ENCODE measurements around the gene CD226. TPM values are rescaled to one million over a fixed set of nuclear protein-coding genes. Genes with fewer than 3 reads are reported as not detected.

The CD226 gene
- total RNA-seq, 1 donor from 2014 or later, result 5.8 TPM

- Histone ChIP-seq H3K9me3 (peaks cover 6% of the 10 kb centered on the region), H3K27ac (no peak overlapping the region), H3K4me3 (no peak overlapping the region), H3K36me3 (no peaks in the 10 kb centered on the region), H3K4me1 (no peaks in the 10 kb centered on the region), H3K27me3 (no peaks in the 10 kb centered on the region)
- DNase-seq (no peak), ATAC-seq (no peak)
- intact Hi-C loops (cut with DNase I), result no loop called here
- TF ChIP-seq CTCF (IDR thresholded peaks at IDR 0.05), result no peak
These were observed 40.2 kb upstream of the CD226 start for GRCh38 chr18:69987870-69988269.

GRCh38 chr18:69985239-69985638, 37.6 kb upstream of the CD226 start:
- H3K9me3 ChIP-seq, result peaks cover 6% of the 10 kb centered on the region
- H3K27me3 ChIP-seq, result no peaks in the 10 kb centered on the region
- peaks cover 2% of the 10 kb centered on the region for H3K4me1 ChIP-seq
- no peaks in the 10 kb centered on the region for H3K36me3 ChIP-seq
- intact Hi-C loops (cut with DNase I), result no loop called here
- DNase-seq (no peak), ATAC-seq (peak; percentile 12)
- H3K27ac ChIP-seq, result no peak overlapping the region
- TF ChIP-seq CTCF (IDR thresholded peaks at IDR 0.05), result no peak
- no peak overlapping the region for H3K4me3 ChIP-seq

GRCh38 chr18:69982417-69982816, 34.7 kb upstream of the CD226 start:
- no peak overlapping the region for H3K27ac ChIP-seq
- H3K9me3 ChIP-seq, result no peaks in the 10 kb centered on the region
- peaks cover 2% of the 10 kb centered on the region for H3K4me1 ChIP-seq
- no peak for TF ChIP-seq CTCF (IDR thresholded peaks at IDR 0.05)
- H3K27me3 ChIP-seq, result no peaks in the 10 kb centered on the region
- ATAC-seq, result no peak
- no peaks in the 10 kb centered on the region for H3K36me3 ChIP-seq
- no peak overlapping the region for H3K4me3 ChIP-seq
- DNase-seq, result no peak
- intact Hi-C loops (cut with DNase I), result no loop called here

- intact Hi-C loops (cut with DNase I), result no loop called here
- Histone ChIP-seq H3K36me3 (no peaks in the 10 kb centered on the region), H3K4me1 (peaks cover 2% of the 10 kb centered on the region), H3K9me3 (no peaks in the 10 kb centered on the region), H3K4me3 (no peak overlapping the region), H3K27me3 (no peaks in the 10 kb centered on the region), H3K27ac (no peak overlapping the region)
- TF ChIP-seq CTCF (IDR thresholded peaks at IDR 0.05), result no peak
- DNase-seq, result no peak
- ATAC-seq, result no peak
These were observed 34.3 kb upstream of the CD226 start for GRCh38 chr18:69981948-69982347.

- Histone ChIP-seq H3K4me1 (peaks cover 2% of the 10 kb centered on the region), H3K4me3 (no peak overlapping the region), H3K36me3 (no peaks in the 10 kb centered on the region), H3K27ac (no peak overlapping the region), H3K27me3 (no peaks in the 10 kb centered on the region), H3K9me3 (peaks cover 8% of the 10 kb centered on the region)
- intact Hi-C loops (cut with DNase I), result no loop called here
- ATAC-seq (no peak), DNase-seq (no peak)
- no peak for TF ChIP-seq CTCF (IDR thresholded peaks at IDR 0.05)
These were observed 33.5 kb upstream of the CD226 start for GRCh38 chr18:69980982-69981804.

Data from upper lobe of right lung (tissue), 1 donor.